ENCODE results near the gene RAB26. TPM values are rescaled to one million over a fixed set of nuclear protein-coding genes. Genes with fewer than 3 reads are reported as not detected.
"Not testable (repeated sequence)": the region's sequence is repeated elsewhere in the genome, so short reads cannot be mapped to it uniquely, and the experiment has no call there.

RAB26 gene
- total and polyA plus RNA-seq, 2 of the 13 experiments (the other 11 are each of a cell fraction or from before 2014, with no cell fraction given) = 0.86 to 3.6 TPM

GRCh38 chr16:2107121-2107790 is 41.2 kb upstream of the RAB26 start:
- in situ Hi-C loops (cut with HindIII; ENCODE audit: extremely low pct_ligation_motif_present, low pct_unique_long_range_greater_than_20kb); H3K9ac ChIP-seq (ENCODE audit: insufficient read depth, low read depth, low read length); POLR2A ChIA-PET; H3K79me2 ChIP-seq (ENCODE audit: insufficient read depth, low read length); CTCF ChIA-PET (ENCODE audit: low intra/inter-chr PET ratio, low total read pairs); DNase-seq (ENCODE audit: low spot score); FAIRE-seq; BruUV-seq (replicated peaks); H3K4me1 ChIP-seq (ENCODE audit: insufficient read depth, low read length); ATAC-seq; H2AFZ ChIP-seq (ENCODE audit: low read length); H4K20me1 ChIP-seq (ENCODE audit: insufficient read depth, low read length); H3K27ac ChIP-seq (ENCODE audit: extremely low read length, insufficient read depth, low read length); H3K36me3 ChIP-seq (replicated peaks in 1 of 2; ENCODE audit: control insufficient read depth in 1 of 2, insufficient read depth in 2 of 2, low read length in 2 of 2); H3K9me3 ChIP-seq (ENCODE audit: low read length); H3K4me2 ChIP-seq (ENCODE audit: low read depth, low read length); H3K27me3 ChIP-seq (ENCODE audit: control insufficient read depth in 1 of 2, insufficient read depth in 2 of 2, low read length in 2 of 2); H3K4me3 ChIP-seq (replicated peaks in 1 of 3; ENCODE audit: insufficient read depth in 1 of 3, low read depth in 2 of 3, low read length in 3 of 3); intact Hi-C loops (cut with micrococcal nuclease; ENCODE audit: unreplicated experiment): not testable (repeated sequence)
- 100% methylated on average over 3 of the region's 17 CpGs for WGBS (ENCODE audit: low lambda C conversion rate)

GRCh38 chr16:2107791-2108125 is 40.7 kb upstream of the RAB26 start:
- BruUV-seq (replicated peaks); H3K9ac ChIP-seq (ENCODE audit: insufficient read depth, low read depth, low read length); FAIRE-seq; intact Hi-C loops (cut with micrococcal nuclease; ENCODE audit: unreplicated experiment); DNase-seq (ENCODE audit: low spot score); H3K27me3 ChIP-seq (ENCODE audit: control insufficient read depth in 1 of 2, insufficient read depth in 2 of 2, low read length in 2 of 2); CTCF ChIA-PET (ENCODE audit: low intra/inter-chr PET ratio, low total read pairs); H3K4me1 ChIP-seq (ENCODE audit: insufficient read depth, low read length); POLR2A ChIA-PET; H3K4me3 ChIP-seq (replicated peaks in 1 of 3; ENCODE audit: insufficient read depth in 1 of 3, low read depth in 2 of 3, low read length in 3 of 3); H3K79me2 ChIP-seq (ENCODE audit: insufficient read depth, low read length); H3K36me3 ChIP-seq (replicated peaks in 1 of 2; ENCODE audit: control insufficient read depth in 1 of 2, insufficient read depth in 2 of 2, low read length in 2 of 2); in situ Hi-C loops (cut with HindIII; ENCODE audit: extremely low pct_ligation_motif_present, low pct_unique_long_range_greater_than_20kb); H2AFZ ChIP-seq (ENCODE audit: low read length); H3K9me3 ChIP-seq (ENCODE audit: low read length); H3K27ac ChIP-seq (ENCODE audit: extremely low read length, insufficient read depth, low read length); ATAC-seq; H4K20me1 ChIP-seq (ENCODE audit: insufficient read depth, low read length); H3K4me2 ChIP-seq (ENCODE audit: low read depth, low read length): not testable (repeated sequence)
- TF ChIP-seq ZC3H13 (CRISPR knock-in tag; IDR thresholded peaks at IDR 0.05) = 0 out of 2 replicates have a peak, but pooled peaks have one; percentile 26
- WGBS (ENCODE audit: low lambda C conversion rate) = 95% methylated on average over 13 of the region's 23 CpGs

- CTCF ChIA-PET (ENCODE audit: low intra/inter-chr PET ratio, low total read pairs); BruUV-seq (replicated peaks); FAIRE-seq: not testable (repeated sequence)
Observed at GRCh38 chr16:2108446-2109270, 39.8 kb upstream of the RAB26 start.

GRCh38 chr16:2109271-2109580 is 39.2 kb upstream of the RAB26 start:
- 91% methylated on average over 15 of the region's 25 CpGs for WGBS (ENCODE audit: low lambda C conversion rate)
- H3K36me3 ChIP-seq (replicated peaks in 1 of 2; ENCODE audit: control insufficient read depth in 1 of 2, insufficient read depth in 2 of 2, low read length in 2 of 2); H3K4me1 ChIP-seq (ENCODE audit: insufficient read depth, low read length); in situ Hi-C loops (cut with HindIII; ENCODE audit: extremely low pct_ligation_motif_present, low pct_unique_long_range_greater_than_20kb); BruUV-seq (replicated peaks); H3K9me3 ChIP-seq (ENCODE audit: low read length); H4K20me1 ChIP-seq (ENCODE audit: insufficient read depth, low read length); H2AFZ ChIP-seq (ENCODE audit: low read length); H3K27me3 ChIP-seq (ENCODE audit: control insufficient read depth in 1 of 2, insufficient read depth in 2 of 2, low read length in 2 of 2); H3K9ac ChIP-seq (ENCODE audit: insufficient read depth, low read depth, low read length); H3K4me2 ChIP-seq (ENCODE audit: low read depth, low read length); DNase-seq (ENCODE audit: low spot score); H3K79me2 ChIP-seq (ENCODE audit: insufficient read depth, low read length); ATAC-seq; H3K4me3 ChIP-seq (replicated peaks in 1 of 3; ENCODE audit: insufficient read depth in 1 of 3, low read depth in 2 of 3, low read length in 3 of 3); H3K27ac ChIP-seq (ENCODE audit: extremely low read length, insufficient read depth, low read length); CTCF ChIA-PET (ENCODE audit: low intra/inter-chr PET ratio, low total read pairs); intact Hi-C loops (cut with micrococcal nuclease; ENCODE audit: unreplicated experiment); FAIRE-seq: not testable (repeated sequence)
- POLR2A ChIA-PET = interaction anchor here (1.3 kb wide), 1 partner anchor 46 kb away, joined by 3 read pairs; the partner anchor contains the start of gene TRAF7

More at GRCh38 chr16:2108446-2109270, 39.8 kb upstream of the RAB26 start:
- H3K4me3 ChIP-seq (replicated peaks in 1 of 3; ENCODE audit: insufficient read depth in 1 of 3, low read depth in 2 of 3, low read length in 3 of 3); H3K9ac ChIP-seq (ENCODE audit: insufficient read depth, low read depth, low read length); H3K9me3 ChIP-seq (ENCODE audit: low read length); in situ Hi-C loops (cut with HindIII; ENCODE audit: extremely low pct_ligation_motif_present, low pct_unique_long_range_greater_than_20kb); H3K27me3 ChIP-seq (ENCODE audit: control insufficient read depth in 1 of 2, insufficient read depth in 2 of 2, low read length in 2 of 2); DNase-seq (ENCODE audit: low spot score); intact Hi-C loops (cut with micrococcal nuclease; ENCODE audit: unreplicated experiment); H3K79me2 ChIP-seq (ENCODE audit: insufficient read depth, low read length); H2AFZ ChIP-seq (ENCODE audit: low read length); H3K4me2 ChIP-seq (ENCODE audit: low read depth, low read length); H4K20me1 ChIP-seq (ENCODE audit: insufficient read depth, low read length); H3K4me1 ChIP-seq (ENCODE audit: insufficient read depth, low read length); ATAC-seq; H3K36me3 ChIP-seq (replicated peaks in 1 of 2; ENCODE audit: control insufficient read depth in 1 of 2, insufficient read depth in 2 of 2, low read length in 2 of 2); H3K27ac ChIP-seq (ENCODE audit: extremely low read length, insufficient read depth, low read length): not testable (repeated sequence)
- WGBS (ENCODE audit: low lambda C conversion rate) = 99% methylated on average over 20 of the region's 73 CpGs
- POLR2A ChIA-PET = interaction anchor here (1.3 kb wide), 1 partner anchor 47 kb away, joined by 3 read pairs; the partner anchor contains the start of gene TRAF7
